ENCODE data around the gene TEX51.

TEX51 gene

DNA sequence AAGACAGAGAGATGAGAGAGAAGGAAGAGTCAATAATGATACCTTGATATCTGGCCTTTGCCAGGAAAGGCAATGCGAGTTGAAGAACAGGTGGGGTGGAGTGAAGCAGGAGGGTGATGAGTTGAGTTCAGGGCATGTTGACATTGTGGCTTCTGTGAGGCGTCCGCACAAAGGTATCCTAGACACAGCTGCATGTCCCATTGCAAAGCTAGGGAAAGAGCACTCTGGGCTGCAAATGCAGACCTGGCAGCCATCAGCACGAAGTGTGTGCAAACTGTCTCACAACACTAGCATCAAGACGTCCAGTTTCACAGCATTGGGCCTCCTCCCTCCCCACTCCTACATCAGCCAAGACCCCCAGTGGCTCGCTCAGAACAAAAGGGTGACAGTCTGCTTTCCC, 36.1 kb downstream of the TEX51 start:
- H3K4me3 ChIP-seq (ENCODE audit: low read depth, low read length): no peak overlapping the region
- DNase-seq: no peak
- TF ChIP-seq, protein P1, sequence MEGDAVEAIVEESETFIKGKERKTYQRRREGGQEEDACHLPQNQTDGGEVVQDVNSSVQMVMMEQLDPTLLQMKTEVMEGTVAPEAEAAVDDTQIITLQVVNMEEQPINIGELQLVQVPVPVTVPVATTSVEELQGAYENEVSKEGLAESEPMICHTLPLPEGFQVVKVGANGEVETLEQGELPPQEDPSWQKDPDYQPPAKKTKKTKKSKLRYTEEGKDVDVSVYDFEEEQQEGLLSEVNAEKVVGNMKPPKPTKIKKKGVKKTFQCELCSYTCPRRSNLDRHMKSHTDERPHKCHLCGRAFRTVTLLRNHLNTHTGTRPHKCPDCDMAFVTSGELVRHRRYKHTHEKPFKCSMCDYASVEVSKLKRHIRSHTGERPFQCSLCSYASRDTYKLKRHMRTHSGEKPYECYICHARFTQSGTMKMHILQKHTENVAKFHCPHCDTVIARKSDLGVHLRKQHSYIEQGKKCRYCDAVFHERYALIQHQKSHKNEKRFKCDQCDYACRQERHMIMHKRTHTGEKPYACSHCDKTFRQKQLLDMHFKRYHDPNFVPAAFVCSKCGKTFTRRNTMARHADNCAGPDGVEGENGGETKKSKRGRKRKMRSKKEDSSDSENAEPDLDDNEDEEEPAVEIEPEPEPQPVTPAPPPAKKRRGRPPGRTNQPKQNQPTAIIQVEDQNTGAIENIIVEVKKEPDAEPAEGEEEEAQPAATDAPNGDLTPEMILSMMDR (IDR thresholded peaks at IDR 0.05; ENCODE audit: low read depth, low read length): no peak
- peaks cover 12% of the 10 kb centered on the region for H3K27me3 ChIP-seq (ENCODE audit: insufficient read depth, low read depth, severe bottlenecking)
- no peaks in the 10 kb centered on the region for H3K9me3 ChIP-seq (ENCODE audit: severe bottlenecking)
- no peak overlapping the region for H3K27ac ChIP-seq
- no peaks in the 10 kb centered on the region for H3K36me3 ChIP-seq

DNA sequence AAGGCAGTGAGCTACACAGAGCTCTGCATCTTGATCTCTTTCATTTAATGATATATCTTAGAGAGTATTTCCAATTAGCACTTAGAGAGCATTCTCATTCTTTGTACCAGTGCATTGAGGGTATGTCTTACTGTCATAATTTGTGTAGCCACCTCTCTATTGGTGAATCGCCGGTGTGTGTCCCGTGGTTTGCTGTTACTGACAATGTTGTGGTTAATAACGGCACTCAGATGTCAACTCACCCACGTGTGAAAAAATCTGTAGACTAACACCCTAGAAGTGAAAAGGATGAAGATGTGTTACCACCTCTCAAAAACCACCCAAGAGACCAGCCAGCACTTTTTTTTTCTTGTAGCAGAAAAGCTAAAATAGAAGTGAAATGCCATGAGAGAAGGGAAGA, 37.1 kb downstream of the TEX51 start:
- TF ChIP-seq, protein P1 (IDR thresholded peaks at IDR 0.05; ENCODE audit: low read depth, low read length): no peak
- DNase-seq: no peak
- Histone ChIP-seq H3K27ac (no peak overlapping the region), H3K36me3 (no peaks in the 10 kb centered on the region), H3K9me3 (ENCODE audit: severe bottlenecking) (no peaks in the 10 kb centered on the region), H3K4me3 (ENCODE audit: low read depth, low read length) (no peak overlapping the region), H3K27me3 (ENCODE audit: insufficient read depth, low read depth, severe bottlenecking) (peaks cover 17% of the 10 kb centered on the region)

DNA sequence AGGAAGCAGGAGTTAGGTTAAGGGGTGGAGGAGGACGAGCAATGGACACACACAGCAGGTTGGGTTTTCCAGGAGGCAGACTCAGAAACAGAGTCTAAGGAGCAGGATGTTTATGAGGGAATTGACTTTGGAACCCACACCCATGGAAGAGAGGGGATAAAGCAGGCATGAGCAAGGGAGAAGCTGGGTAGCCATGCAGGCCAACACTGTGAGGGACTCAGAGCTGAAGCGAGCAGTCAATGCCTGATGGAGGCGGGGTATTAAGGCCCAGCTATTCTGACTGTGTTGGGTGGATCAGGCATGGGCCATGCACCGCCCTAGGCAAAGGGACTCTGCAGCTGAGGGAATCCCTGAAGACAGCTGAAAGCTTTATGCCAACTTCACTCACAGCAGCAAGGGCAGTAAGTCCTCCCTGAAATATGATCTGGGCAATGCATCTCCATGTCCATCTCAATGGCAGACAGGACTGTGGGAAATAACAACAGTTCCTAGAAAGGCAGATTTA, 37.6 kb downstream of the TEX51 start:
- no peak overlapping the region for H3K4me3 ChIP-seq (ENCODE audit: low read depth, low read length)
- no peak for DNase-seq
- H3K36me3 ChIP-seq: no peaks in the 10 kb centered on the region
- no peak overlapping the region for H3K27ac ChIP-seq
- TF ChIP-seq, protein P1 (IDR thresholded peaks at IDR 0.05; ENCODE audit: low read depth, low read length): no peak
- no peaks in the 10 kb centered on the region for H3K9me3 ChIP-seq (ENCODE audit: severe bottlenecking)
- H3K27me3 ChIP-seq (ENCODE audit: insufficient read depth, low read depth, severe bottlenecking): peaks cover 17% of the 10 kb centered on the region

DNA sequence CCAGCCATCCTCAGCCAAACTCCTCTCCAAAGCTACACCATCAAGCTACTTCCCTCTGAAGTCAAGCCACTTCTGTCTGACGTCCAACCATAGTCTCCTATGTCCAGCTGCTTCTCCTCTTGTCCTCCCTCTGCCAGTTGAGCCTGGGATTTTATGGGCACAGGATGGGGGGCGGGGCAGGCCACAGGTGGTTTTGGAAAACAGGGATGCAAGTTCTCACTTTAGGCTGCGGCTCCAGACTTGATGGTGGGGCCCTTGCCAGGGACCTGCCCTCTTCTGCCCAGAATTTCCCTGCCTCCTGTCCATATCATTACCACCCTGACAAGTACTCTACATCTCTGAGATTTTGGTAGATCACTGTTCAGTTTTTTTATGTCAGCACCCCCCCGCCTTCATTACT, 41.6 kb downstream of the TEX51 start:
- Histone ChIP-seq H3K36me3 (no peaks in the 10 kb centered on the region), H3K27me3 (ENCODE audit: insufficient read depth, low read depth, severe bottlenecking) (peaks cover 23% of the 10 kb centered on the region), H3K9me3 (ENCODE audit: severe bottlenecking) (peaks cover 11% of the 10 kb centered on the region), H3K27ac (no peak overlapping the region), H3K4me3 (ENCODE audit: low read depth, low read length) (no peak overlapping the region)
- DNase-seq: no peak
- TF ChIP-seq, protein P1 (IDR thresholded peaks at IDR 0.05; ENCODE audit: low read depth, low read length): no peak

DNA sequence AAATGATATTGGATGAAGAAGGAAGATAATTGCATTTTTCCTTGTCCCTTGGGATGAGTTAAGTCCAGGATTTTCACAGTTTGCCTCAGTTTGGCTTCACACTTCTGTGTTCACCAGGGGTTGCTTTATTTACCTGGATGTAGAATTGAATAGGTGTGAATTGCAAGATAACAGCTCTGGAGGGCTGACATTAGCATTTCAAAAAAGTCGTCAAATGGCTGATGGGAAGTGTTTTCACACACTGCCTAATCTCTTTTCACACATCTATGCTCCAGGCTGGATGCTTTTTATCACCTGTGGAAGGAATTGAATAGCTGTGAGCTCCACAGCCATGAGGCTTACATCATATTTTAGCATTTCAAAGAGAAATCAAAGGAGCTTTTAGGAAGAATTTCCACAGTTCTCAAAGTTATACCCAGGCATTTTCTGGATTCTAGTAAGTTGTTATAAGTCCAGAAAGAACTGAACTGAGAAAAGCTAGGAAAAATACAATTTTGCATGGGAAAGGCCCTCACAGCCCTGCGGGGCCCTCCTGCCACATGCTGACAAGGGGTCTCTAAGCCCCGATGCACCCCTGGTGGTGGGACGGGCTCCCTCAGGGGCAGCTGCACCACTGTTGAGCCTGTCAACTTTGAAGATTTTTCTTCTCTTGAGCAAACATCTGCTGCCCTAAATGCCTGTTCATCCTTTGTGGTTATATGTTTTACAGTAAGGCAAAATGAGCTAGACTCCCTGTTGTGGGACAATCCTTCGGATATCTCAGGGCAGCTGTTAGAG, 43.9 kb downstream of the TEX51 start:
- H3K27ac ChIP-seq: no peak overlapping the region
- TF ChIP-seq, protein P1 (IDR thresholded peaks at IDR 0.05; ENCODE audit: low read depth, low read length): no peak

More for the DNA sequence above, 43.9 kb downstream of the TEX51 start:
- Histone ChIP-seq H3K9me3 (ENCODE audit: severe bottlenecking) (peaks cover 11% of the 10 kb centered on the region), H3K4me3 (ENCODE audit: low read depth, low read length) (no peak overlapping the region), H3K27me3 (ENCODE audit: insufficient read depth, low read depth, severe bottlenecking) (peaks cover 24% of the 10 kb centered on the region), H3K36me3 (no peaks in the 10 kb centered on the region)
- DNase-seq: no peak

All from WERI-Rb-1 (cell line).